WTC11 (cell line): Measurements from ENCODE around the gene HELQ. TPM values are rescaled to one million over a fixed set of nuclear protein-coding genes. Genes with fewer than 3 reads are reported as not detected.

Experiments
- ATF1 ChIP-seq: sonication (generic); formaldehyde crosslinking; IDR thresholded peaks from 2 replicates; pipeline ENCODE4 v1.8.1; 2023; ENCODE audit warnings: mild to moderate bottlenecking, moderate library complexity, missing genetic modification reagents
- ATF3 ChIP-seq: sonication (generic); formaldehyde crosslinking; conservative IDR thresholded peaks from 2 replicates; pipeline ENCODE4 v1.8.1; 2022; ENCODE audit warnings: mild to moderate bottlenecking, missing genetic modification reagents
- ATF6 ChIP-seq: sonication (generic); formaldehyde crosslinking; IDR thresholded peaks from 2 replicates; pipeline ENCODE4 v1.8.1; 2023; ENCODE audit warnings: mild to moderate bottlenecking, missing genetic modification reagents
- CDX4 ChIP-seq: fragments of 250-450 bp; sonication (Bioruptor Pico); IDR thresholded peaks from 2 replicates; pipeline ENCODE4 v1.9.0; 2021; ENCODE audit warnings: moderate library complexity, mild to moderate bottlenecking, inconsistent platforms, borderline replicate concordance
- CREB1 ChIP-seq: sonication (generic); formaldehyde crosslinking; IDR thresholded peaks from 2 replicates; pipeline ENCODE4 v1.8.0; 2023; ENCODE audit warnings: mild to moderate bottlenecking, missing genetic modification reagents
- E2F4 ChIP-seq: sonication (generic); formaldehyde crosslinking; IDR thresholded peaks from 2 replicates; pipeline ENCODE4 v1.8.1; 2022; ENCODE audit warnings: low read depth, mild to moderate bottlenecking, moderate library complexity, missing genetic modification reagents, borderline replicate concordance
- ELF4 ChIP-seq: sonication (generic); formaldehyde crosslinking; IDR thresholded peaks from 2 replicates; pipeline ENCODE4 v1.8.1; 2022; ENCODE audit warnings: low read depth, mild to moderate bottlenecking, moderate library complexity, missing genetic modification reagents
- FOXP1 ChIP-seq: sonication (generic); formaldehyde crosslinking; IDR thresholded peaks from 2 replicates; pipeline ENCODE4 v1.8.0; 2022; ENCODE audit warnings: missing genetic modification reagents, mild to moderate bottlenecking, moderate library complexity, borderline replicate concordance
- HMGA2 ChIP-seq: fragments of 250-450 bp; sonication (Bioruptor Pico); IDR thresholded peaks from 2 replicates; pipeline ENCODE4 v1.4.0; 2021; ENCODE audit warnings: mild to moderate bottlenecking, moderate library complexity
- JUN ChIP-seq: sonication (generic); formaldehyde crosslinking; IDR thresholded peaks from 2 replicates; pipeline ENCODE4 v1.8.0; 2023; ENCODE audit warnings: mild to moderate bottlenecking, missing genetic modification reagents
- NFE2L1 ChIP-seq: sonication (generic); formaldehyde crosslinking; IDR thresholded peaks from 2 replicates; pipeline ENCODE4 v1.8.1; 2023; ENCODE audit warnings: missing genetic modification reagents
- RELA ChIP-seq: sonication (generic); formaldehyde crosslinking; IDR thresholded peaks from 2 replicates; pipeline ENCODE4 v1.8.1; 2022; ENCODE audit warnings: missing genetic modification reagents, mild to moderate bottlenecking, borderline replicate concordance
- SMAD3 ChIP-seq: sonication (generic); formaldehyde crosslinking; IDR thresholded peaks from 2 replicates; pipeline ENCODE4 v1.8.0; 2022; ENCODE audit warnings: missing genetic modification reagents, mild to moderate bottlenecking, borderline replicate concordance
- SOX15 ChIP-seq: fragments of 250-450 bp; sonication (Bioruptor Pico); IDR thresholded peaks from 2 replicates; pipeline ENCODE4 v1.9.0; 2021; ENCODE audit warnings: mild to moderate bottlenecking
- STAT6 ChIP-seq: sonication (generic); formaldehyde crosslinking; conservative IDR thresholded peaks from 2 replicates; pipeline ENCODE4 v1.8.1; 2023; ENCODE audit warnings: mild to moderate bottlenecking, low read depth, missing genetic modification reagents, moderate library complexity
- USF1 ChIP-seq: sonication (generic); formaldehyde crosslinking; IDR thresholded peaks from 2 replicates; pipeline ENCODE4 v1.8.0; 2022; ENCODE audit warnings: mild to moderate bottlenecking, missing genetic modification reagents
- ZNF232 ChIP-seq: sonication (generic); formaldehyde crosslinking; IDR thresholded peaks from 2 replicates; pipeline ENCODE4 v1.8.0; 2022; ENCODE audit warnings: mild to moderate bottlenecking, missing genetic modification reagents
- ZNF263 ChIP-seq: sonication (generic); formaldehyde crosslinking; IDR thresholded peaks from 2 replicates; pipeline ENCODE4 v1.8.1; 2022; ENCODE audit warnings: low read depth, mild to moderate bottlenecking, moderate library complexity, missing genetic modification reagents
- ZNF317 ChIP-seq: sonication (generic); formaldehyde crosslinking; IDR thresholded peaks from 2 replicates; pipeline ENCODE4 v1.8.1; 2023; ENCODE audit warnings: low read depth, mild to moderate bottlenecking, moderate library complexity, missing genetic modification reagents, borderline replicate concordance
- total RNA-seq: library from RNA; stranded (reverse); gene quantifications from 3 replicates; pipeline ENCODE4 v1.2.3, GENCODE V29; 2021
- TF ChIP-seq, protein P1 (sequence below): sonication (generic); formaldehyde crosslinking; IDR thresholded peaks from 2 replicates; pipeline ENCODE4 v1.8.1; 2022; ENCODE audit warnings: missing genetic modification reagents, borderline replicate concordance
- TF ChIP-seq, protein P2 (sequence below): sonication (generic); formaldehyde crosslinking; IDR thresholded peaks from 2 replicates; pipeline ENCODE4 v1.8.1; 2022; ENCODE audit warnings: mild to moderate bottlenecking, missing genetic modification reagents, moderate library complexity, borderline replicate concordance
- TF ChIP-seq, protein P3 (sequence below): sonication (generic); formaldehyde crosslinking; IDR thresholded peaks from 2 replicates; pipeline ENCODE4 v1.8.0; 2023; ENCODE audit warnings: mild to moderate bottlenecking, missing genetic modification reagents

HELQ gene
- total RNA-seq, 1 experiment from 2014 or later, result 10.1 TPM

- TF ChIP-seq, protein P1, sequence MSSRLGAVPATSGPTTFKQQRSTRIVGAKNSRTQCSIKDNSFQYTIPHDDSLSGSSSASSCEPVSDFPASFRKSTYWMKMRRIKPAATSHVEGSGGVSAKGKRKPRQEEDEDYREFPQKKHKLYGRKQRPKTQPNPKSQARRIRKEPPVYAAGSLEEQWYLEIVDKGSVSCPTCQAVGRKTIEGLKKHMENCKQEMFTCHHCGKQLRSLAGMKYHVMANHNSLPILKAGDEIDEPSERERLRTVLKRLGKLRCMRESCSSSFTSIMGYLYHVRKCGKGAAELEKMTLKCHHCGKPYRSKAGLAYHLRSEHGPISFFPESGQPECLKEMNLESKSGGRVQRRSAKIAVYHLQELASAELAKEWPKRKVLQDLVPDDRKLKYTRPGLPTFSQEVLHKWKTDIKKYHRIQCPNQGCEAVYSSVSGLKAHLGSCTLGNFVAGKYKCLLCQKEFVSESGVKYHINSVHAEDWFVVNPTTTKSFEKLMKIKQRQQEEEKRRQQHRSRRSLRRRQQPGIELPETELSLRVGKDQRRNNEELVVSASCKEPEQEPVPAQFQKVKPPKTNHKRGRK (CRISPR knock-in tag), result 0 out of 2 replicates have a peak, but pooled peaks have one; percentile 51
- TF ChIP-seq JUN (CRISPR knock-in tag), result peak; percentile 66; the same call in 1 of the 2 replicates
- TF ChIP-seq ATF1 (CRISPR knock-in tag), result 0 out of 2 replicates have a peak, but pooled peaks have one; percentile 50
- TF ChIP-seq ATF3 (CRISPR knock-in tag), result no peak
- TF ChIP-seq USF1 (CRISPR knock-in tag), result peak; percentile 66; the same call in 1 of the 2 replicates
- TF ChIP-seq RELA (CRISPR knock-in tag), result no peak
- TF ChIP-seq FOXP1, result peak; percentile 96
- TF ChIP-seq ZNF317 (CRISPR knock-in tag), result peak; percentile 38; the same call in 1 of the 2 replicates
- no peak for TF ChIP-seq CDX4 (CRISPR knock-in tag)
- no peak for TF ChIP-seq ZNF232 (CRISPR knock-in tag)
- no peak for TF ChIP-seq HMGA2 (CRISPR knock-in tag)
- no peak for TF ChIP-seq STAT6
- TF ChIP-seq SOX15 (CRISPR knock-in tag), result no peak
- no peak for TF ChIP-seq ELF4 (CRISPR knock-in tag)
- TF ChIP-seq E2F4, result no peak
- TF ChIP-seq CREB1, result peak; percentile 82; the same call in 1 of the 2 replicates
- TF ChIP-seq, protein P2, sequence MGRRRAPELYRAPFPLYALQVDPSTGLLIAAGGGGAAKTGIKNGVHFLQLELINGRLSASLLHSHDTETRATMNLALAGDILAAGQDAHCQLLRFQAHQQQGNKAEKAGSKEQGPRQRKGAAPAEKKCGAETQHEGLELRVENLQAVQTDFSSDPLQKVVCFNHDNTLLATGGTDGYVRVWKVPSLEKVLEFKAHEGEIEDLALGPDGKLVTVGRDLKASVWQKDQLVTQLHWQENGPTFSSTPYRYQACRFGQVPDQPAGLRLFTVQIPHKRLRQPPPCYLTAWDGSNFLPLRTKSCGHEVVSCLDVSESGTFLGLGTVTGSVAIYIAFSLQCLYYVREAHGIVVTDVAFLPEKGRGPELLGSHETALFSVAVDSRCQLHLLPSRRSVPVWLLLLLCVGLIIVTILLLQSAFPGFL (CRISPR knock-in tag), result no peak
- no peak for TF ChIP-seq ATF6 (CRISPR knock-in tag)
- TF ChIP-seq, protein P3, sequence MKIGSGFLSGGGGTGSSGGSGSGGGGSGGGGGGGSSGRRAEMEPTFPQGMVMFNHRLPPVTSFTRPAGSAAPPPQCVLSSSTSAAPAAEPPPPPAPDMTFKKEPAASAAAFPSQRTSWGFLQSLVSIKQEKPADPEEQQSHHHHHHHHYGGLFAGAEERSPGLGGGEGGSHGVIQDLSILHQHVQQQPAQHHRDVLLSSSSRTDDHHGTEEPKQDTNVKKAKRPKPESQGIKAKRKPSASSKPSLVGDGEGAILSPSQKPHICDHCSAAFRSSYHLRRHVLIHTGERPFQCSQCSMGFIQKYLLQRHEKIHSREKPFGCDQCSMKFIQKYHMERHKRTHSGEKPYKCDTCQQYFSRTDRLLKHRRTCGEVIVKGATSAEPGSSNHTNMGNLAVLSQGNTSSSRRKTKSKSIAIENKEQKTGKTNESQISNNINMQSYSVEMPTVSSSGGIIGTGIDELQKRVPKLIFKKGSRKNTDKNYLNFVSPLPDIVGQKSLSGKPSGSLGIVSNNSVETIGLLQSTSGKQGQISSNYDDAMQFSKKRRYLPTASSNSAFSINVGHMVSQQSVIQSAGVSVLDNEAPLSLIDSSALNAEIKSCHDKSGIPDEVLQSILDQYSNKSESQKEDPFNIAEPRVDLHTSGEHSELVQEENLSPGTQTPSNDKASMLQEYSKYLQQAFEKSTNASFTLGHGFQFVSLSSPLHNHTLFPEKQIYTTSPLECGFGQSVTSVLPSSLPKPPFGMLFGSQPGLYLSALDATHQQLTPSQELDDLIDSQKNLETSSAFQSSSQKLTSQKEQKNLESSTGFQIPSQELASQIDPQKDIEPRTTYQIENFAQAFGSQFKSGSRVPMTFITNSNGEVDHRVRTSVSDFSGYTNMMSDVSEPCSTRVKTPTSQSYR (CRISPR knock-in tag), result peak; percentile 50; the same call in 1 of the 2 replicates
- TF ChIP-seq SMAD3 (CRISPR knock-in tag), result peak; percentile 81; the same call in 1 of the 2 replicates
- no peak for TF ChIP-seq ZNF263 (CRISPR knock-in tag)
- TF ChIP-seq NFE2L1 (CRISPR knock-in tag), result peak; percentile 93
Observed at GRCh38 chr4:83484500-83485461, 29.2 kb upstream of the HELQ start, which contains the start of gene ABRAXAS1 (continued).
